Measurements from ENCODE around the gene KLF12.

KLF12 gene

DNA sequence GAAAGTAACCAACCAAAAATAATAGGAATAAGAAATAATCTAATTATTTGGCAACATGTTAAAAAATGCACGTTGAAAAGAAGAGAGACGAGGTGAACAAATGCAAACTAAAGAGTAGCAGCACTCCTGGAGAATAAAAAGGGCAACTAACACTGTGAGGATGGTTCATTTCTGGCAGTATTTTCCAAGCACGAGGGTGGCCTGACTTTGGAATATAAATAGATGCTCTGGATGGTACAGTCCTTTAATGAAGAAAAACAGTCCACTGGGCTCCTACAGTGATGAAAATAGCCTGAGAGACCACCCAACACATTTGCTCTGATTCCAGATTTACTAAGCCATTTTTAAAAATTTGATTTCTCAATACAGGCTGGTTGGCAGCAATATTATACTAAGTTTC is 17.7 kb upstream of the KLF12 start:
- H3K36me3 ChIP-seq (ENCODE audit: insufficient read depth, insufficient read length, low read length) = no peaks in the 10 kb centered on the region
- no peaks in the 10 kb centered on the region for H3K9me3 ChIP-seq (ENCODE audit: insufficient read depth, low read length)
- no peaks in the 10 kb centered on the region for H3K4me1 ChIP-seq (ENCODE audit: insufficient read depth, insufficient read length)
- no peak for DNase-seq (ENCODE audit: low read depth, low spot score)
- H3K27me3 ChIP-seq (ENCODE audit: insufficient read depth, insufficient read length) = no peaks in the 10 kb centered on the region
- no peak overlapping the region for H3K4me3 ChIP-seq (ENCODE audit: insufficient read length, low read depth)
- no peak overlapping the region for H3K9ac ChIP-seq (ENCODE audit: insufficient read length, low read depth)
- no peak for TF ChIP-seq YY1 (IDR thresholded peaks at IDR 0.05; ENCODE audit: insufficient read depth, insufficient read length)
- no peak for TF ChIP-seq ZNF274 (IDR thresholded peaks at IDR 0.05; ENCODE audit: low read depth, low read length)
- no peak for TF ChIP-seq SUZ12 (IDR thresholded peaks at IDR 0.05; ENCODE audit: extremely low read depth, insufficient read depth, insufficient read length)

DNA sequence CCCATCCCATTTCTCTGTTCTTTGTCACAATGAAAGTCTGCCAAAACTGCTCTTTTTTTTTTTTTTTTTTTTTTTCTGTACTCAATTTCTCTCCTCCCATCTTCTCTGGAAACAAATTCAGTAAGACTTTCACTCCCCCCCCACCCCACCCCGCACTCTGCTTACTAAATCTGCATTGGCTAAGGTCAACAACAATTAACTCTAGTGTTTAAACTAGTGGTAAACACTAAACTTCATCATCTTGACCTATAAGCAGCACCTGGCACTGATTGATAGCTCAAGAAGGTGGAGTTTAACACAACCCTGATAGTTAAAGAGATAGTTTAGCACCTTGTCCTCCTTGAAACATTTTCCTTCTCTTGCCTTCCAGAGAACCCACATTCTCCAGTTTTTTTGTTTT is 14.1 kb upstream of the KLF12 start:
- Histone ChIP-seq H3K36me3 (ENCODE audit: insufficient read depth, insufficient read length, low read length) (no peaks in the 10 kb centered on the region), H3K9ac (ENCODE audit: insufficient read length, low read depth) (no peak overlapping the region), H3K4me3 (ENCODE audit: insufficient read length, low read depth) (no peak overlapping the region), H3K27me3 (ENCODE audit: insufficient read depth, insufficient read length) (no peaks in the 10 kb centered on the region), H3K9me3 (ENCODE audit: insufficient read depth, low read length) (no peaks in the 10 kb centered on the region), H3K4me1 (ENCODE audit: insufficient read depth, insufficient read length) (no peaks in the 10 kb centered on the region)
- TF ChIP-seq SUZ12 (IDR thresholded peaks at IDR 0.05; ENCODE audit: extremely low read depth, insufficient read depth, insufficient read length) (no peak), ZNF274 (IDR thresholded peaks at IDR 0.05; ENCODE audit: low read depth, low read length) (no peak), YY1 (IDR thresholded peaks at IDR 0.05; ENCODE audit: insufficient read depth, insufficient read length) (no peak)
- DNase-seq (ENCODE audit: low read depth, low spot score) = no peak

GRCh38 chr13:74145249-74145975 is 11.2 kb upstream of the KLF12 start:
- no peak for TF ChIP-seq YY1 (IDR thresholded peaks at IDR 0.05; ENCODE audit: insufficient read depth, insufficient read length)
- no peak for TF ChIP-seq ZNF274 (IDR thresholded peaks at IDR 0.05; ENCODE audit: low read depth, low read length)
- no peak for TF ChIP-seq SUZ12 (IDR thresholded peaks at IDR 0.05; ENCODE audit: extremely low read depth, insufficient read depth, insufficient read length)
- Histone ChIP-seq H3K9ac (ENCODE audit: insufficient read length, low read depth) (no peak overlapping the region), H3K36me3 (ENCODE audit: insufficient read depth, insufficient read length, low read length) (no peaks in the 10 kb centered on the region), H3K27me3 (ENCODE audit: insufficient read depth, insufficient read length) (no peaks in the 10 kb centered on the region), H3K4me1 (ENCODE audit: insufficient read depth, insufficient read length) (no peaks in the 10 kb centered on the region), H3K4me3 (ENCODE audit: insufficient read length, low read depth) (no peak overlapping the region), H3K9me3 (ENCODE audit: insufficient read depth, low read length) (no peaks in the 10 kb centered on the region)
- DNase-seq (ENCODE audit: low read depth, low spot score) = no peak

DNA sequence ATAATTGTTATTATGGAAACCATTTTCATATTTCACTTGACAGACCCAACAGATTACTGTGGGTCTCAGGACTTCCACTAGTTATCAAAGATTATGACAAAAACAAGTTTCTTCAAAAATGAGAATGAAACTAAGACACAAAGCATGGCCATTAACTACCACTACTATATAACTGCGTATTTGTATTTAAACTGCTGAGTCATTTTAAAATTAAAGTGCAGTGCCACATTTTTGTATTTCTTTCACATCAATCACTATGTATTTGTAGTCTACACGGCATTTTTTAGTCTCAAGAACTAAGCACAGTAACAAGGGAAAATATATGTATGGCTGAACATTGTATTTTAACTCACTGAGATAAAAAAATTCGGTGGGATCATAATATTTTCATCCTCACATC is 10.1 kb upstream of the KLF12 start:
- DNase-seq (ENCODE audit: low read depth, low spot score) = no peak
- Histone ChIP-seq H3K36me3 (ENCODE audit: insufficient read depth, insufficient read length, low read length) (no peaks in the 10 kb centered on the region), H3K9ac (ENCODE audit: insufficient read length, low read depth) (no peak overlapping the region), H3K4me3 (ENCODE audit: insufficient read length, low read depth) (no peak overlapping the region), H3K4me1 (ENCODE audit: insufficient read depth, insufficient read length) (no peaks in the 10 kb centered on the region), H3K9me3 (ENCODE audit: insufficient read depth, low read length) (no peaks in the 10 kb centered on the region), H3K27me3 (ENCODE audit: insufficient read depth, insufficient read length) (no peaks in the 10 kb centered on the region)
- TF ChIP-seq YY1 (IDR thresholded peaks at IDR 0.05; ENCODE audit: insufficient read depth, insufficient read length) (no peak), ZNF274 (IDR thresholded peaks at IDR 0.05; ENCODE audit: low read depth, low read length) (no peak), SUZ12 (IDR thresholded peaks at IDR 0.05; ENCODE audit: extremely low read depth, insufficient read depth, insufficient read length) (no peak)

DNA sequence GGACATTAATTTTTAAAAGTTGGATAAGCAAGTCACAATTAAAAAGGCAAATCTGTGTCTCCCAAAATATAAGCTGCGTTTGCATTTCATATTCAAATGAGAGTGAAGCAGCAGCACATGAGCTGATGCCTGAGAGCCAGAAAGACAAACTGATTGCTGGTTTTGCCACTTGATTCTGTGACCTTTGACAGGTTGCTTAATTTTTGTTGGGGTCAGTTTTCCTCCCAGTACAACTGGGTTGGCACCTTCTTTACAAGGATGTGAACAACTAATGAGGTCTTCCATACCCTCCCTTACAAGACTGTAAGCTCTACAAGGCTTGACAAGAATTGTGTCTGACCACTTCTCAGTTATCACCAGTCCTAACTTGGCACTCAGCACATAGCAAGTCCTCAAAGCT is 8.1 kb upstream of the KLF12 start:
- no peaks in the 10 kb centered on the region for H3K27me3 ChIP-seq (ENCODE audit: insufficient read depth, insufficient read length)
- no peak overlapping the region for H3K9ac ChIP-seq (ENCODE audit: insufficient read length, low read depth)
- no peaks in the 10 kb centered on the region for H3K9me3 ChIP-seq (ENCODE audit: insufficient read depth, low read length)
- TF ChIP-seq ZNF274 (IDR thresholded peaks at IDR 0.05; ENCODE audit: low read depth, low read length) = no peak
- no peak for TF ChIP-seq SUZ12 (IDR thresholded peaks at IDR 0.05; ENCODE audit: extremely low read depth, insufficient read depth, insufficient read length)
- TF ChIP-seq YY1 (IDR thresholded peaks at IDR 0.05; ENCODE audit: insufficient read depth, insufficient read length) = no peak
- H3K4me1 ChIP-seq (ENCODE audit: insufficient read depth, insufficient read length) = no peaks in the 10 kb centered on the region
- DNase-seq (ENCODE audit: low read depth, low spot score) = no peak
- H3K36me3 ChIP-seq (ENCODE audit: insufficient read depth, insufficient read length, low read length) = no peaks in the 10 kb centered on the region
- no peak overlapping the region for H3K4me3 ChIP-seq (ENCODE audit: insufficient read length, low read depth)

GRCh38 chr13:74138241-74138640 is 4.0 kb upstream of the KLF12 start:
- H3K27me3 ChIP-seq (ENCODE audit: insufficient read depth, insufficient read length) = peaks cover 4% of the 10 kb centered on the region
- H3K9me3 ChIP-seq (ENCODE audit: insufficient read depth, low read length) = no peaks in the 10 kb centered on the region
- no peak for TF ChIP-seq SUZ12 (IDR thresholded peaks at IDR 0.05; ENCODE audit: extremely low read depth, insufficient read depth, insufficient read length)
- TF ChIP-seq YY1 (IDR thresholded peaks at IDR 0.05; ENCODE audit: insufficient read depth, insufficient read length) = no peak
- TF ChIP-seq ZNF274 (IDR thresholded peaks at IDR 0.05; ENCODE audit: low read depth, low read length) = no peak
- no peaks in the 10 kb centered on the region for H3K36me3 ChIP-seq (ENCODE audit: insufficient read depth, insufficient read length, low read length)
- DNase-seq (ENCODE audit: low read depth, low spot score) = no peak
- no peak overlapping the region for H3K9ac ChIP-seq (ENCODE audit: insufficient read length, low read depth)
- H3K4me3 ChIP-seq (ENCODE audit: insufficient read length, low read depth) = no peak overlapping the region
- H3K4me1 ChIP-seq (ENCODE audit: insufficient read depth, insufficient read length) = no peaks in the 10 kb centered on the region

- H3K9me3 ChIP-seq (ENCODE audit: insufficient read depth, low read length) = no peaks in the 10 kb centered on the region
- no peaks in the 10 kb centered on the region for H3K4me1 ChIP-seq (ENCODE audit: insufficient read depth, insufficient read length)
- peaks cover 19% of the 10 kb centered on the region for H3K27me3 ChIP-seq (ENCODE audit: insufficient read depth, insufficient read length)
- no peak for DNase-seq (ENCODE audit: low read depth, low spot score)
- peak overlapping the region; percentile 71 for H3K4me3 ChIP-seq (ENCODE audit: insufficient read length, low read depth)
- no peaks in the 10 kb centered on the region for H3K36me3 ChIP-seq (ENCODE audit: insufficient read depth, insufficient read length, low read length)
- TF ChIP-seq SUZ12 (IDR thresholded peaks at IDR 0.05; ENCODE audit: extremely low read depth, insufficient read depth, insufficient read length) (no peak), YY1 (IDR thresholded peaks at IDR 0.05; ENCODE audit: insufficient read depth, insufficient read length) (no peak), ZNF274 (IDR thresholded peaks at IDR 0.05; ENCODE audit: low read depth, low read length) (no peak)
- peak overlapping the region; percentile 85 for H3K9ac ChIP-seq (ENCODE audit: insufficient read length, low read depth)
Measured at GRCh38 chr13:74136084-74136658, 2.0 kb upstream of the KLF12 start.
